Dermis microvascular lymphatic vessel endothelial cell (primary cell): ENCODE data around the gene SH2D4B. TPM values are rescaled to one million over a fixed set of nuclear protein-coding genes. Genes with fewer than 3 reads are reported as not detected.

ENCODE experiments used
- DNase-seq, 2 donors: peaks; one replicate each; pipeline versions ENCODE4 v3.0.0 to v3.0.0-alpha.2; 2010; ENCODE audit warnings: low read depth in 2 of 2
- total RNA-seq: library from RNA; depleted of rRNA; stranded (reverse); fragments of >200 nt; gene quantifications from 2 replicates; pipeline ENCODE4 v1.2.1, GENCODE V29; 2014

SH2D4B gene
- total RNA-seq, 1 donor from 2014 or later, result under 0.01 TPM

GRCh38 chr10:80633383-80633860, 95.7 kb downstream of the SH2D4B start:
- no peak for DNase-seq

GRCh38 chr10:80633910-80634309, 96.2 kb downstream of the SH2D4B start:
- DNase-seq, result no peak

- DNase-seq, result no peak
Measured at GRCh38 chr10:80642661-80643060, 105.0 kb downstream of the SH2D4B start.

GRCh38 chr10:80646366-80646765, 108.7 kb downstream of the SH2D4B start:
- DNase-seq, result no peak

- DNase-seq, result no peak
Measured at GRCh38 chr10:80647173-80647833, 109.6 kb downstream of the SH2D4B start.

- no peak for DNase-seq
Measured at GRCh38 chr10:80648106-80648505, 110.4 kb downstream of the SH2D4B start.

GRCh38 chr10:80649183-80649582, 111.5 kb downstream of the SH2D4B start:
- DNase-seq, result no peak

GRCh38 chr10:80655898-80656297, 118.2 kb downstream of the SH2D4B start:
- DNase-seq, result no peak

GRCh38 chr10:80658068-80658467, 120.4 kb downstream of the SH2D4B start:
- DNase-seq, result no peak

GRCh38 chr10:80659289-80659688, 121.6 kb downstream of the SH2D4B start:
- no peak for DNase-seq

- no peak for DNase-seq
Measured at GRCh38 chr10:80660266-80660665, 122.6 kb downstream of the SH2D4B start.

GRCh38 chr10:80660736-80661135, 123.0 kb downstream of the SH2D4B start:
- no peak for DNase-seq

- DNase-seq, result no peak
Measured at GRCh38 chr10:80661526-80661925, 123.8 kb downstream of the SH2D4B start.

GRCh38 chr10:80662429-80663261, 124.9 kb downstream of the SH2D4B start:
- DNase-seq, result peak; percentile 15 to 72

GRCh38 chr10:80664071-80664680, 126.5 kb downstream of the SH2D4B start:
- peak; percentile 35 to 65 for DNase-seq

- DNase-seq, result no peak
Measured at GRCh38 chr10:80669485-80669884, 131.8 kb downstream of the SH2D4B start.

- no peak for DNase-seq
Measured at GRCh38 chr10:80670774-80671173, 133.1 kb downstream of the SH2D4B start.

GRCh38 chr10:80671847-80672246, 134.1 kb downstream of the SH2D4B start:
- DNase-seq, result no peak

- DNase-seq, result no peak
Measured at GRCh38 chr10:80672613-80673012, 134.9 kb downstream of the SH2D4B start.

GRCh38 chr10:80674809-80675208, 137.1 kb downstream of the SH2D4B start:
- no peak for DNase-seq

GRCh38 chr10:80681142-80681541, 143.4 kb downstream of the SH2D4B start:
- no peak for DNase-seq

GRCh38 chr10:80684259-80684658, 146.6 kb downstream of the SH2D4B start:
- DNase-seq, result peak; percentile 16 to 38
